ENCODE data around the gene RUNX1. TPM values are rescaled to one million over a fixed set of nuclear protein-coding genes. Genes with fewer than 3 reads are reported as not detected.

Gene RUNX1
- total and polyA plus RNA-seq, 2 of the 13 experiments (the other 11 are each of a cell fraction or from before 2014, with no cell fraction given) = 5.4 to 6.4 TPM

DNA sequence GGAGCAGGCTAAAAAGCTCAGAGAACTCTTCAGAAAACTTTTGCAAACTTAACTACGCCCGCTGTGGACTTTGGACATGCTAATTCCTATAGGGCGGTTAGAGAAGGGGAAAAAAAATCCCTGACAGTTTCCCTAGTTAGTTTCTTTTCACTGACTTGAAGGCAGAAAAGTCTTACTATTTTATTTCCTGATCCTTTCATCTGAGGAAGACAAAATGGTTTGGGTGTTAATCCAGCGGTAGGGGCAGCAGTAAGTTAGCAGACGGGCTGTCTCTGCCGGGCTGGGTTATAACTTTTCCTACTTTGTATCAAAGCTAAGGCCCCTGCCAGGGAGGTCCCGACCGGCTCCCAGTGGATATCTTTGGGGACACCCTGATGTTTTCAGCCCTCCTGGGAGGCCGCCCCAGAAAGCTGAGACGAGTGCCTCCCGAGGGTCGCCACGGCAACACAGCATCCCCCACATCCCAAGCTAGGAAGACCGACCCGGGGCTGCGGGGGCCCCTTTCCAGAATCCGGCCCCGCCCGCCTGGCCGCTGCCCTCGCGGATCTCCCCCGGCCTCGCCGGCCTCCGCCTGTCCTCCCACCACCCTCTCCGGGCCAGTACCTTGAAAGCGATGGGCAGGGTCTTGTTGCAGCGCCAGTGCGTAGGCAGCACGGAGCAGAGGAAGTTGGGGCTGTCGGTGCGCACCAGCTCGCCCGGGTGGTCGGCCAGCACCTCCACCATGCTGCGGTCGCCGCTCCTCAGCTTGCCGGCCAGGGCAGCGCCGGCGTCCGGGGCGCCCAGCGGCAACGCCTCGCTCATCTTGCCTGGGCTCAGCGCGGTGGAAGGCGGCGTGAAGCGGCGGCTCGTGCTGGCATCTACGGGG is 162.6 kb downstream of the RUNX1 start (continued):
- TF ChIP-seq ZNF781 (CRISPR knock-in tag; IDR thresholded peaks at IDR 0.05; ENCODE audit: borderline replicate concordance, not compliant biosample characterization) (no peak), ZNF430 (CRISPR knock-in tag; IDR thresholded peaks at IDR 0.05) (0 out of 2 replicates have a peak, but pooled peaks have one; percentile 11), AHR (CRISPR knock-in tag; IDR thresholded peaks at IDR 0.05) (no peak), ZNF292 (CRISPR knock-in tag; IDR thresholded peaks at IDR 0.05; ENCODE audit: borderline replicate concordance, low read depth) (peak; percentile 3), MED1 (CRISPR knock-in tag; IDR thresholded peaks at IDR 0.05) (no peak), ZNF883 (CRISPR knock-in tag; IDR thresholded peaks at IDR 0.05; ENCODE audit: not compliant biosample characterization) (no peak), ZNF138 (CRISPR knock-in tag; IDR thresholded peaks at IDR 0.05; ENCODE audit: low read depth) (no peak), ZNF792 (CRISPR knock-in tag; IDR thresholded peaks at IDR 0.05) (no peak), RARG (CRISPR knock-in tag; IDR thresholded peaks at IDR 0.05; ENCODE audit: low read depth) (no peak), ZNF333 (CRISPR knock-in tag; IDR thresholded peaks at IDR 0.05; ENCODE audit: borderline replicate concordance) (0 out of 2 replicates have a peak, but pooled peaks have one; percentile 30), KDM6A (CRISPR knock-in tag; IDR thresholded peaks at IDR 0.05; ENCODE audit: low read depth) (no peak), EP300 (IDR thresholded peaks at IDR 0.05; ENCODE audit: low read depth in 2 of 2, low read length in 2 of 2) (no peak), EP300 (CRISPR knock-in tag; IDR thresholded peaks at IDR 0.05; ENCODE audit: borderline replicate concordance) (no peak), SOX5 (CRISPR knock-in tag; IDR thresholded peaks at IDR 0.05; ENCODE audit: borderline replicate concordance) (no peak), JUNB (CRISPR knock-in tag; IDR thresholded peaks at IDR 0.05; ENCODE audit: borderline replicate concordance) (no peak), CREM (IDR thresholded peaks at IDR 0.05) (no peak), CREM (CRISPR knock-in tag; IDR thresholded peaks at IDR 0.05) (no peak), ZNF234 (CRISPR knock-in tag; conservative IDR thresholded peaks at IDR 0.05) (no peak), CENPT (CRISPR knock-in tag; IDR thresholded peaks at IDR 0.05; ENCODE audit: low read depth) (no peak), ZFP36L2 (CRISPR knock-in tag; IDR thresholded peaks at IDR 0.05) (no peak), IRF2 (CRISPR knock-in tag; IDR thresholded peaks at IDR 0.05) (no peak), ESRRA (CRISPR knock-in tag; IDR thresholded peaks at IDR 0.05; ENCODE audit: low read depth) (no peak)
- TF ChIP-seq, protein P1, sequence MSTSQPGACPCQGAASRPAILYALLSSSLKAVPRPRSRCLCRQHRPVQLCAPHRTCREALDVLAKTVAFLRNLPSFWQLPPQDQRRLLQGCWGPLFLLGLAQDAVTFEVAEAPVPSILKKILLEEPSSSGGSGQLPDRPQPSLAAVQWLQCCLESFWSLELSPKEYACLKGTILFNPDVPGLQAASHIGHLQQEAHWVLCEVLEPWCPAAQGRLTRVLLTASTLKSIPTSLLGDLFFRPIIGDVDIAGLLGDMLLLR (CRISPR knock-in tag; IDR thresholded peaks at IDR 0.05) = no peak
- TF ChIP-seq, protein P2, sequence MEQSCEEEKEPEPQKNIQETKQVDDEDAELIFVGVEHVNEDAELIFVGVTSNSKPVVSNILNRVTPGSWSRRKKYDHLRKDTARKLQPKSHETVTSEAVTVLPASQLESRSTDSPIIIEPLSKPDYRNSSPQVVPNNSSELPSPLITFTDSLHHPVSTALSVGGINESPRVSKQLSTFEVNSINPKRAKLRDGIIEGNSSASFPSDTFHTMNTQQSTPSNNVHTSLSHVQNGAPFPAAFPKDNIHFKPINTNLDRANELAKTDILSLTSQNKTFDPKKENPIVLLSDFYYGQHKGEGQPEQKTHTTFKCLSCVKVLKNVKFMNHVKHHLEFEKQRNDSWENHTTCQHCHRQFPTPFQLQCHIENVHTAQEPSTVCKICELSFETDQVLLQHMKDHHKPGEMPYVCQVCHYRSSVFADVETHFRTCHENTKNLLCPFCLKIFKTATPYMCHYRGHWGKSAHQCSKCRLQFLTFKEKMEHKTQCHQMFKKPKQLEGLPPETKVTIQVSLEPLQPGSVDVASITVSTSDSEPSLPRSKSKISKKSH (CRISPR knock-in tag; IDR thresholded peaks at IDR 0.05; ENCODE audit: borderline replicate concordance) = 0 out of 2 replicates have a peak, but pooled peaks have one; percentile 24
- TF ChIP-seq, protein P3, sequence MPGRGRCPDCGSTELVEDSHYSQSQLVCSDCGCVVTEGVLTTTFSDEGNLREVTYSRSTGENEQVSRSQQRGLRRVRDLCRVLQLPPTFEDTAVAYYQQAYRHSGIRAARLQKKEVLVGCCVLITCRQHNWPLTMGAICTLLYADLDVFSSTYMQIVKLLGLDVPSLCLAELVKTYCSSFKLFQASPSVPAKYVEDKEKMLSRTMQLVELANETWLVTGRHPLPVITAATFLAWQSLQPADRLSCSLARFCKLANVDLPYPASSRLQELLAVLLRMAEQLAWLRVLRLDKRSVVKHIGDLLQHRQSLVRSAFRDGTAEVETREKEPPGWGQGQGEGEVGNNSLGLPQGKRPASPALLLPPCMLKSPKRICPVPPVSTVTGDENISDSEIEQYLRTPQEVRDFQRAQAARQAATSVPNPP (CRISPR knock-in tag; IDR thresholded peaks at IDR 0.05) = no peak
- TF ChIP-seq, protein P4, sequence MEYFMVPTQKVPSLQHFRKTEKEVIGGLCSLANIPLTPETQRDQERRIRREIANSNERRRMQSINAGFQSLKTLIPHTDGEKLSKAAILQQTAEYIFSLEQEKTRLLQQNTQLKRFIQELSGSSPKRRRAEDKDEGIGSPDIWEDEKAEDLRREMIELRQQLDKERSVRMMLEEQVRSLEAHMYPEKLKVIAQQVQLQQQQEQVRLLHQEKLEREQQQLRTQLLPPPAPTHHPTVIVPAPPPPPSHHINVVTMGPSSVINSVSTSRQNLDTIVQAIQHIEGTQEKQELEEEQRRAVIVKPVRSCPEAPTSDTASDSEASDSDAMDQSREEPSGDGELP (IDR thresholded peaks at IDR 0.05; ENCODE audit: borderline replicate concordance, low read depth) = no peak

All from HepG2 (cell line).